ENCODE data around the gene POC1A. TPM values are rescaled to one million over a fixed set of nuclear protein-coding genes. Genes with fewer than 3 reads are reported as not detected.
"Not testable (repeated sequence)": the region's sequence is repeated elsewhere in the genome, so short reads cannot be mapped to it uniquely, and the experiment has no call there.

POC1A gene
- total RNA-seq, 1 donor from 2014 or later = 5.7 TPM

DNA sequence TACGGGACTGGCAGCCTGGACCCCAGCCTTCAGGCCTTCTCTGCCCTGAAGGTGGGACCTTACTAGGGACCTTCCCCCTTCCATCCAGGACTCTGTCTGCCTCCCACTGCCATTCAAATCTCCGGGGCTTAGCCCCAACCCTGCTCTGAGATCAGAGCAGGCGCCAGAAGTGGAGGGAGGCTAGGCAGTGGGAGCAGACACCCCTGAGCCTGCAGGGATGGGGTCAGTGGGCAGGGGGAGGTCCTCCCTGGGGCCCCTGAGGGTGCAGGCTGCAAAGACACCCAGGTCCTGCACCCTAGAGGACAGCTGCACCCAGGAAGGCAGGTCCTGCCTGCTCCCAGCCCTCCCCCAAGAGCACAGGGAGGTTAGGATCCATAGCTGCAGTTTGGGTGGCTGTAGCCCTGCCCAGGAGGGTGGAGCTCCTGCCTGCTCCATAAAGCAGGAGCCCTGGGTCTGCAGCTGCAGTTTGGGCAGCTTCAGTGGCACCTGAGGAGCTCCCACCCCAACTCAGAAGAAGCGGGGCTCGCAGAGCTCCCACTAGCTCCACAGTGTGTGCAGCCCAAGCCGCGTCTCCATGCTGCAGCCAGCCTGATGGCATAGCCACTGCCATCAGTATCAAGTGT is 8.1 kb upstream of the POC1A start:
- DNase-seq (ENCODE audit: low spot score) = peak; percentile 54
- Mint-ChIP-seq H3K4me3 (ENCODE audit: unreplicated experiment) (no peak overlapping the region), H3K27ac (ENCODE audit: unreplicated experiment) (no peak overlapping the region), H3K36me3 (ENCODE audit: low read depth) (no peaks in the 10 kb centered on the region), H3K27me3 (ENCODE audit: low read depth) (no peaks in the 10 kb centered on the region), H3K4me1 (ENCODE audit: low read depth) (no peaks in the 10 kb centered on the region), H3K9me3 (ENCODE audit: low read depth) (no peaks in the 10 kb centered on the region)
- TF ChIP-seq, protein P1, sequence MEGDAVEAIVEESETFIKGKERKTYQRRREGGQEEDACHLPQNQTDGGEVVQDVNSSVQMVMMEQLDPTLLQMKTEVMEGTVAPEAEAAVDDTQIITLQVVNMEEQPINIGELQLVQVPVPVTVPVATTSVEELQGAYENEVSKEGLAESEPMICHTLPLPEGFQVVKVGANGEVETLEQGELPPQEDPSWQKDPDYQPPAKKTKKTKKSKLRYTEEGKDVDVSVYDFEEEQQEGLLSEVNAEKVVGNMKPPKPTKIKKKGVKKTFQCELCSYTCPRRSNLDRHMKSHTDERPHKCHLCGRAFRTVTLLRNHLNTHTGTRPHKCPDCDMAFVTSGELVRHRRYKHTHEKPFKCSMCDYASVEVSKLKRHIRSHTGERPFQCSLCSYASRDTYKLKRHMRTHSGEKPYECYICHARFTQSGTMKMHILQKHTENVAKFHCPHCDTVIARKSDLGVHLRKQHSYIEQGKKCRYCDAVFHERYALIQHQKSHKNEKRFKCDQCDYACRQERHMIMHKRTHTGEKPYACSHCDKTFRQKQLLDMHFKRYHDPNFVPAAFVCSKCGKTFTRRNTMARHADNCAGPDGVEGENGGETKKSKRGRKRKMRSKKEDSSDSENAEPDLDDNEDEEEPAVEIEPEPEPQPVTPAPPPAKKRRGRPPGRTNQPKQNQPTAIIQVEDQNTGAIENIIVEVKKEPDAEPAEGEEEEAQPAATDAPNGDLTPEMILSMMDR (IDR thresholded peaks at IDR 0.05) = no peak

DNA sequence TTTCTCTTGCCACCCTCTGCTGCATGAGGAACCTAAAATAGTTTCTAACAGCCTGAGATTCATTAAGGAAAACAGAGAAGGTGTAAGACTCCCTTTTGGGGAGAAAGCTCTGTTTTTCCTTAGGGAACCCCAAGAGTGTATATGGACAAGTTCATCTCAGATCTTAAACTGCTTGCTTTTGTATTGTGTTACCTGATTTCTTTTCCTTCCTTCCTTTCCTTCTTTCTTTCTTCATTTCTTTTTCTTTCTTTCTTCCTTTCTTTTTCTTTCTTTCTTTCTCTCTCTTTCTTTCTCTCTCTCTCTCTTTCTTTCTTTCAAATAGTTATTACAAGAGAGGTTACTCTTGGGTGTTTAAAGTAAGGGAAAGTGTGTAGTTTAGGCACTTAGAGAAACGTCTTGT is 5.3 kb upstream of the POC1A start:
- Mint-ChIP-seq H3K27ac (ENCODE audit: unreplicated experiment) (no peak overlapping the region), H3K9me3 (ENCODE audit: low read depth) (no peaks in the 10 kb centered on the region), H3K36me3 (ENCODE audit: low read depth) (no peaks in the 10 kb centered on the region), H3K4me3 (ENCODE audit: unreplicated experiment) (no peak overlapping the region), H3K27me3 (ENCODE audit: low read depth) (no peaks in the 10 kb centered on the region), H3K4me1 (ENCODE audit: low read depth) (peaks cover 4% of the 10 kb centered on the region)
- no peak for DNase-seq (ENCODE audit: low spot score)
- TF ChIP-seq, protein P1 (IDR thresholded peaks at IDR 0.05) = no peak

DNA sequence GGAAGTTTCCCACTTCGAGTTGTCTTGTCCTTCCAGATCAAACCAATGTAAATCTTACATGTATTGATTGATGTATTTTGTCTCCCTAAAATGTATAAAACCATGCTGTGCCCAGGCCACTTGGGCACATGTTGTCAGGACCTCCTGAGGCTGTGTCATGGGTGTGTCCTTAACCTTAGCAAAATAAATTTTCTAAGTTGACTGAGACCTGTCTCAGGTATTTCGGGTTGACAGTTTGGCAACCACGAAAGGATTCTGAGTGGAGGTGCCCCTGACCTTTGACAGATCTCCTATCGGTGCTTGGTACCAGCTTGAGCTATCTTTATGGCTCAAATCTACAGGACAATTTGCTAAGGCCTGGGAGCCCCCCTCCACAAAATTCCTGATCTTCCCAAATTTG is 1.7 kb upstream of the POC1A start:
- TF ChIP-seq, protein P1 (IDR thresholded peaks at IDR 0.05) = no peak
- peak overlapping the region; percentile 9 for H3K4me3 Mint-ChIP-seq (ENCODE audit: unreplicated experiment)
- H3K27me3 Mint-ChIP-seq (ENCODE audit: low read depth) = no peaks in the 10 kb centered on the region
- H3K4me1 Mint-ChIP-seq (ENCODE audit: low read depth) = peaks cover 13% of the 10 kb centered on the region
- no peak overlapping the region for H3K27ac Mint-ChIP-seq (ENCODE audit: unreplicated experiment)
- no peak for DNase-seq (ENCODE audit: low spot score)
- no peaks in the 10 kb centered on the region for H3K36me3 Mint-ChIP-seq (ENCODE audit: low read depth)
- no peaks in the 10 kb centered on the region for H3K9me3 Mint-ChIP-seq (ENCODE audit: low read depth)

DNA sequence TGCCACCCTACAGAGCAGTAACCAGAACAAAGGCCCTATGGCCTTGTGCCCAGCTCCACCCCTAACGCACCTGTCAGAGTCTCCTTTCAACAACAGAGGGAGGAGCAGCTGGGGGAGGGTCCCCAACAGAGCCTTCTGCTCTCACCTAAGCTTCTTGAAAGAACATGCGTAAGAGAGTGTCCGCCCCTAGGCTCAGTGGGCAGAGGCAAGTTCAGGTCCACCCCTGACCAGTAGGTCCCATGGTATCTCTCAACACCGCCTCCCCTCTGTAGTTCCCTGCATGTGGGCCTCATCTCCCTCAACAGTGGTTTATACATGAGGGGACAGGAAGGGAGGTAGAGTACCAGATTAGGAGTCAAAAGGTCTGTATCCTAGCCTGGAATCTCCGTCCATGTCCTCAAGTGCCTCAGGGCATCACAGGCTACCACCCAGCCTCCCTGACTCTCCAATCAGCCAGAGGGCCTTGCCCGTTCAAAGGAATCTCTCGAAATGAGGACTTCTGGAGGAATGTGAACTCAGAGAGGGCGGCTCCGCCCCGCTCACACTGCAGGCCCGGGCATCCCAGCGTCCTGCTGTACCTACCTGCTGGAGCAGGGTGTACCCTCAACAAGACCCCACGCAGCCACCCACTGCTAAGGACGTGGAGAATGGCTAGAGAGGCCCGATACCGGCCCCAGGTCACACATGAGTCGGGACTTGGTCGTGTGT is 680 bp downstream of the POC1A start:
- peak; percentile 86 for DNase-seq (ENCODE audit: low spot score)
- H3K9me3 Mint-ChIP-seq (ENCODE audit: low read depth) = no peaks in the 10 kb centered on the region
- H3K4me3 Mint-ChIP-seq (ENCODE audit: unreplicated experiment) = peak overlapping the region; percentile 95
- H3K36me3 Mint-ChIP-seq (ENCODE audit: low read depth) = no peaks in the 10 kb centered on the region
- no peaks in the 10 kb centered on the region for H3K27me3 Mint-ChIP-seq (ENCODE audit: low read depth)
- peaks cover 13% of the 10 kb centered on the region for H3K4me1 Mint-ChIP-seq (ENCODE audit: low read depth)
- peak overlapping the region; percentile 70 for H3K27ac Mint-ChIP-seq (ENCODE audit: unreplicated experiment)
- TF ChIP-seq, protein P1 (IDR thresholded peaks at IDR 0.05) = no peak

DNA sequence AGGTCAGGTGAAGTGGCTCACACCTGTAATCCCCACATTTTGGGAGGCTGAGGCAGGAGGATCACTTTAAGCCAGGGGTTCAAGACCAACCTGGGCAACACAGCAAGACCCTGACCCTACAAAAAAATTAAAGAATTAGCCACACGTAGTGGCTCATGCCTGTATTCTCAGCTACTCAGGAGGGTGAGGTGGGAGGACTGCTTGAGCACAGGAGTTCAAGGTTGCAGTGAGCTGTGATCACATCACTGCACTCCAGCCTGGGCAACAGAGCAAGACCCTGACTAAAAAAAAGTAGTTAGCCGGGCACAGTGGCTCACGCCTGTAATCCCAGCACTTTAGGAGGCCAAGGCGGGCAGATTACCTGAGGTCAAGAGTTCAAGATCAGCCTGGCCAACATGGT is 2.2 kb downstream of the POC1A start:
- H3K9me3 Mint-ChIP-seq (ENCODE audit: low read depth); DNase-seq (ENCODE audit: low spot score); H3K36me3 Mint-ChIP-seq (ENCODE audit: low read depth); H3K27ac Mint-ChIP-seq (ENCODE audit: unreplicated experiment); H3K27me3 Mint-ChIP-seq (ENCODE audit: low read depth); H3K4me3 Mint-ChIP-seq (ENCODE audit: unreplicated experiment): not testable (repeated sequence)
- H3K4me1 Mint-ChIP-seq (ENCODE audit: low read depth) = peaks cover 13% of the 10 kb centered on the region

DNA sequence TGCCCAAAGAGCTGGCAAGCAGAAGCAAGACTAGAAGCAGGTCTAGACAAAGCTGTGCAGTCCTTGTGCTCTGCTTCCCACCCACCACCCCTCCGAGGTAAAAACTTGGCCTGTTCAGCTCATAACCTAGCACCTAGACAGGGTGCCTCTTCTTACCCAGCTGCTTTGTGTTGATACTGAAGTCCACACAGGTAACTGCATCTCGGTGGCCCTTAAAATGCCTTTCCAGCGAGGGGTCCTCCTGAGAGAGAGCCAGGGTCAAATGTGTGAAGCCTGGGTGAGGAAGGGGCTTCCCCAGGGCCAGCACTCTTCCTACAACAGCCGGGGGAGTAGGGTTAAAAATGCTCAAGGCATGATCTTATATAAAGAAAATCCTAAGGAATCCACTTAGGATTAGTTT is 3.4 kb downstream of the POC1A start:
- H3K36me3 Mint-ChIP-seq (ENCODE audit: low read depth) = no peaks in the 10 kb centered on the region
- TF ChIP-seq, protein P1 (IDR thresholded peaks at IDR 0.05) = no peak
- H3K27ac Mint-ChIP-seq (ENCODE audit: unreplicated experiment) = no peak overlapping the region
- DNase-seq (ENCODE audit: low spot score) = peak; percentile 11
- H3K4me1 Mint-ChIP-seq (ENCODE audit: low read depth) = peaks cover 13% of the 10 kb centered on the region
- H3K4me3 Mint-ChIP-seq (ENCODE audit: unreplicated experiment) = no peak overlapping the region
- H3K27me3 Mint-ChIP-seq (ENCODE audit: low read depth) = no peaks in the 10 kb centered on the region
- H3K9me3 Mint-ChIP-seq (ENCODE audit: low read depth) = no peaks in the 10 kb centered on the region

All from chondrocyte (in vitro differentiated cells).